Measurements from ENCODE around the gene NABP1.
A peak's percentile ranks its signal among the peaks of the same experiment; 100 is the strongest.

The NABP1 gene

GRCh38 chr2:191693778-191694177, 15.8 kb downstream of the NABP1 start:
- H3K27ac Mint-ChIP-seq, result no peak overlapping the region
- TF ChIP-seq CTCF (IDR thresholded peaks at IDR 0.05; ENCODE audit: unreplicated experiment in 3 of 3), result no peak
- no peaks in the 10 kb centered on the region for H3K27me3 Mint-ChIP-seq (ENCODE audit: low read depth)
- no peak overlapping the region for H3K4me3 Mint-ChIP-seq
- peaks cover 20% of the 10 kb centered on the region for H3K4me1 Mint-ChIP-seq
- H3K9me3 Mint-ChIP-seq, result peaks cover 7% of the 10 kb centered on the region
- H3K36me3 Mint-ChIP-seq (ENCODE audit: low read depth), result no peaks in the 10 kb centered on the region

- Mint-ChIP-seq H3K36me3 (ENCODE audit: low read depth) (no peaks in the 10 kb centered on the region), H3K4me3 (no peak overlapping the region)
These were observed 18.1 kb downstream of the NABP1 start for GRCh38 chr2:191696001-191696400.

GRCh38 chr2:191696966-191697365, 19.0 kb downstream of the NABP1 start:
- Mint-ChIP-seq H3K27ac (no peak overlapping the region), H3K27me3 (ENCODE audit: low read depth) (no peaks in the 10 kb centered on the region), H3K36me3 (ENCODE audit: low read depth) (no peaks in the 10 kb centered on the region), H3K4me1 (peaks cover 29% of the 10 kb centered on the region), H3K9me3 (peaks cover 7% of the 10 kb centered on the region), H3K4me3 (no peak overlapping the region)
- no peak for TF ChIP-seq CTCF (IDR thresholded peaks at IDR 0.05; ENCODE audit: unreplicated experiment in 3 of 3)

More at GRCh38 chr2:191696001-191696400, 18.1 kb downstream of the NABP1 start:
- no peaks in the 10 kb centered on the region for H3K27me3 Mint-ChIP-seq (ENCODE audit: low read depth)
- peak overlapping the region in 1 of 3 experiments; percentile 30 for H3K27ac Mint-ChIP-seq
- peaks cover 20% of the 10 kb centered on the region for H3K4me1 Mint-ChIP-seq
- peaks cover 7% of the 10 kb centered on the region for H3K9me3 Mint-ChIP-seq
- TF ChIP-seq CTCF (IDR thresholded peaks at IDR 0.05; ENCODE audit: unreplicated experiment in 3 of 3), result no peak

GRCh38 chr2:191697870-191698269, 19.9 kb downstream of the NABP1 start:
- no peaks in the 10 kb centered on the region for H3K36me3 Mint-ChIP-seq (ENCODE audit: low read depth)
- H3K4me1 Mint-ChIP-seq, result peaks cover 33% of the 10 kb centered on the region
- no peak overlapping the region for H3K4me3 Mint-ChIP-seq
- H3K9me3 Mint-ChIP-seq, result peaks cover 7% of the 10 kb centered on the region
- no peaks in the 10 kb centered on the region for H3K27me3 Mint-ChIP-seq (ENCODE audit: low read depth)
- no peak for TF ChIP-seq CTCF (IDR thresholded peaks at IDR 0.05; ENCODE audit: unreplicated experiment in 3 of 3)
- no peak overlapping the region for H3K27ac Mint-ChIP-seq

GRCh38 chr2:191699341-191699945, 21.5 kb downstream of the NABP1 start:
- H3K9me3 Mint-ChIP-seq, result peaks cover 5% of the 10 kb centered on the region

More at GRCh38 chr2:191699341-191699945, 21.5 kb downstream of the NABP1 start:
- no peaks in the 10 kb centered on the region for H3K27me3 Mint-ChIP-seq (ENCODE audit: low read depth)
- H3K4me3 Mint-ChIP-seq, result no peak overlapping the region
- TF ChIP-seq CTCF (IDR thresholded peaks at IDR 0.05; ENCODE audit: unreplicated experiment in 3 of 3), result no peak
- no peak overlapping the region for H3K27ac Mint-ChIP-seq
- no peaks in the 10 kb centered on the region for H3K36me3 Mint-ChIP-seq (ENCODE audit: low read depth)
- peaks cover 41% of the 10 kb centered on the region for H3K4me1 Mint-ChIP-seq
